Endothelial cell of umbilical vein (primary cell): ENCODE results near the gene AHI1. TPM values are rescaled to one million over a fixed set of nuclear protein-coding genes. Genes with fewer than 3 reads are reported as not detected.

Experiments
- BruUV-seq: library from RNA; stranded (reverse); fragments of 400-500 nt; replicated peaks from 2 replicates; lab custom pipeline; 2021; lab: Mats Ljungman, UMichigan
- CTCF ChIA-PET: fragments of 300-600, 350-600 bp; sonication (Branson Sonifier 250); formaldehyde crosslinking; loops from one replicate; lab custom pipeline; 2021; ENCODE audit warnings: antibody characterized with exemption, inconsistent platforms; lab: Charles Lee
- POLR2A ChIA-PET: fragments of 300-600, 350-600 bp; sonication (Branson Sonifier 250); formaldehyde crosslinking; loops from one replicate; lab custom pipeline; 2021; ENCODE audit warnings: antibody characterized with exemption, inconsistent platforms; lab: Charles Lee
- DNase-seq: peaks from one replicate; pipeline ENCODE4 v3.0.0-alpha.2; 2011; ENCODE audit warnings: low read depth, low spot score
- FAIRE-seq: peaks from 2 replicates; lab custom pipeline; 2011; peaks lifted over from hg19 to GRCh38; lab: Jason Lieb, UNC
- H2AFZ ChIP-seq: 2 replicates; pipeline ENCODE4 v1.6.0; 2012; ENCODE audit warnings: low read depth, low read length, control low read depth, inconsistent platforms
- H3K27ac ChIP-seq: 2 replicates; pipeline ENCODE4 v1.5.1; 2011; ENCODE audit warnings: low read depth, mild to moderate bottlenecking, control low read depth, low read length, moderate library complexity; ENCODE audit not compliant: insufficient read depth
- H3K27me3 ChIP-seq, 2 experiments: 2 replicates each; pipeline versions ENCODE4 v1.6.0 to v1.6.1; 2011; ENCODE audit warnings: low read length in 2 of 2, mixed read lengths in 1 of 2; ENCODE audit not compliant: control insufficient read depth in 2 of 2, insufficient read depth in 2 of 2
- H3K36me3 ChIP-seq, 2 experiments: 2 replicates in 1 of 2; 3 replicates in 1 of 2; pipeline ENCODE4 v1.5.1; 2011; ENCODE audit warnings: low read length in 2 of 2, mild to moderate bottlenecking in 1 of 2, moderate library complexity in 1 of 2; ENCODE audit not compliant: control insufficient read depth in 2 of 2, insufficient read depth in 2 of 2; ENCODE audit errors: extremely low read depth in 1 of 2
- H3K4me1 ChIP-seq: 3 replicates; pipeline ENCODE4 v1.5.1; 2011; ENCODE audit warnings: mild to moderate bottlenecking, low read length; ENCODE audit not compliant: control insufficient read depth, insufficient read depth; ENCODE audit errors: extremely low read depth
- H3K4me2 ChIP-seq: 2 replicates; pipeline ENCODE4 v1.6.1; 2011; ENCODE audit warnings: low read length, control low read depth, mixed read lengths; ENCODE audit not compliant: insufficient read depth
- H3K4me3 ChIP-seq, 3 experiments: fragments of 200-600 bp in 1 of 3; sonication (generic), shearing (Covaris generic) in 1 of 3; replicated peaks in 1 of 3; 2 replicates each; pipeline ENCODE4 v1.5.1; 2011 to 2016; ENCODE audit warnings: control low read depth in 3 of 3, low read length in 3 of 3, mild to moderate bottlenecking in 2 of 3, inconsistent platforms in 1 of 3, low read depth in 1 of 3, moderate library complexity in 1 of 3; ENCODE audit not compliant: insufficient read depth in 1 of 3
- H3K79me2 ChIP-seq: 2 replicates; pipeline ENCODE4 v1.6.0; 2012; ENCODE audit warnings: low read length, inconsistent platforms; ENCODE audit not compliant: control insufficient read depth, insufficient read depth
- H3K9ac ChIP-seq: replicated peaks from 2 replicates; pipeline ENCODE3; 2011; ENCODE audit warnings: low read length, control low read depth; ENCODE audit not compliant: insufficient read depth; ENCODE audit errors: extremely low read depth
- H3K9me1 ChIP-seq: replicated peaks from 3 replicates; pipeline ENCODE4 v1.6.0; 2011; ENCODE audit warnings: mild to moderate bottlenecking, low read length; ENCODE audit not compliant: control insufficient read depth, insufficient read depth; ENCODE audit errors: extremely low read depth
- H3K9me3 ChIP-seq: replicated peaks from 2 replicates; pipeline ENCODE4 v1.5.1; 2012; ENCODE audit warnings: low read length, inconsistent platforms; ENCODE audit not compliant: control insufficient read depth, insufficient read depth
- H4K20me1 ChIP-seq: replicated peaks from 2 replicates; pipeline ENCODE3; 2011; ENCODE audit warnings: mild to moderate bottlenecking, low read length; ENCODE audit not compliant: control insufficient read depth, insufficient read depth; ENCODE audit errors: extremely low read depth
- EZH2 ChIP-seq: IDR thresholded peaks from 2 replicates; pipeline ENCODE4 v1.6.1; 2012; ENCODE audit warnings: borderline replicate concordance, low read depth, mild to moderate bottlenecking, moderate library complexity, low read length, inconsistent platforms; ENCODE audit not compliant: severe bottlenecking
- FOS ChIP-seq: IDR thresholded peaks from 2 replicates; pipeline ENCODE4 v1.6.1; 2011; ENCODE audit warnings: mild to moderate bottlenecking, low read length, moderate library complexity, borderline replicate concordance; ENCODE audit not compliant: insufficient read depth
- GATA2 ChIP-seq: IDR thresholded peaks from 2 replicates; pipeline ENCODE4 v1.7.0; 2011; ENCODE audit warnings: low read depth, mild to moderate bottlenecking, moderate library complexity, mixed read lengths, low read length; ENCODE audit not compliant: insufficient read length, insufficient read depth
- JUN ChIP-seq: IDR thresholded peaks from 2 replicates; pipeline ENCODE4 v1.6.1; 2011; ENCODE audit warnings: borderline replicate concordance, low read depth; ENCODE audit not compliant: insufficient read length, insufficient read depth
- MYC ChIP-seq: IDR thresholded peaks from one replicate; pipeline ENCODE4 v1.6.1; 2011; ENCODE audit warnings: mild to moderate bottlenecking, low read depth, low read length
- POLR2A ChIP-seq: IDR thresholded peaks from 2 replicates; pipeline ENCODE4 v1.6.1; 2012; ENCODE audit warnings: low read depth, mild to moderate bottlenecking, control low read depth, low read length
- POLR2AphosphoS5 ChIP-seq: IDR thresholded peaks from 2 replicates; pipeline ENCODE4 v1.6.1; 2012; ENCODE audit warnings: low read depth, mild to moderate bottlenecking, control low read depth, low read length, moderate library complexity; ENCODE audit not compliant: insufficient read depth
- dilution Hi-C: fragments of 300-500 bp; cut with MboI; formaldehyde crosslinking; loops from one replicate; pipeline ENCODE4 v1.15.0; 2019; ENCODE audit warnings: low sequenced_read_pairs; ENCODE audit not compliant: extremely low pct_ligation_motif_present
- intact Hi-C: fragments of 100-400 bp; cut with micrococcal nuclease; formaldehyde crosslinking; loops from one replicate; pipeline ENCODE4 v1.10.0; 2022
- polyA plus RNA-seq, 4 experiments: library from polyadenylated mRNA; depleted of rRNA in 3 of 4; stranded (reverse) in 3 of 4; unstranded in 1 of 4; fragments of >200 nt; gene quantifications; 2 replicates each; pipeline versions ENCODE4 v1.2.1 to v1.2.3, GENCODE V29; 2011 to 2012; ENCODE audit warnings: missing spikeins in 1 of 4
- total RNA-seq: library from RNA; stranded (reverse); gene quantifications from 2 replicates; pipeline ENCODE4 v1.2.3, GENCODE V29; 2021
- TF ChIP-seq, protein P1 (sequence below), 2 donors: IDR thresholded peaks; 1 replicate in 1 of 2; 2 replicates in 1 of 2; pipeline ENCODE4 v1.5.1; 2011; ENCODE audit warnings: low read length in 2 of 2, mild to moderate bottlenecking in 2 of 2, moderate library complexity in 2 of 2, control low read depth in 1 of 2, inconsistent platforms in 1 of 2, low read depth in 1 of 2; ENCODE audit not compliant: insufficient read depth in 1 of 2; ENCODE audit errors: extremely low read depth in 1 of 2
- TF ChIP-seq, protein P2 (sequence below): IDR thresholded peaks from 2 replicates; pipeline ENCODE4 v1.6.1; 2011; ENCODE audit not compliant: insufficient read depth, insufficient read length

The AHI1 gene
- total and polyA plus RNA-seq, 2 donors (not counting 3 experiments of a cell fraction or from before 2014, with no cell fraction given), result 5.1 to 20.7 TPM

DNA sequence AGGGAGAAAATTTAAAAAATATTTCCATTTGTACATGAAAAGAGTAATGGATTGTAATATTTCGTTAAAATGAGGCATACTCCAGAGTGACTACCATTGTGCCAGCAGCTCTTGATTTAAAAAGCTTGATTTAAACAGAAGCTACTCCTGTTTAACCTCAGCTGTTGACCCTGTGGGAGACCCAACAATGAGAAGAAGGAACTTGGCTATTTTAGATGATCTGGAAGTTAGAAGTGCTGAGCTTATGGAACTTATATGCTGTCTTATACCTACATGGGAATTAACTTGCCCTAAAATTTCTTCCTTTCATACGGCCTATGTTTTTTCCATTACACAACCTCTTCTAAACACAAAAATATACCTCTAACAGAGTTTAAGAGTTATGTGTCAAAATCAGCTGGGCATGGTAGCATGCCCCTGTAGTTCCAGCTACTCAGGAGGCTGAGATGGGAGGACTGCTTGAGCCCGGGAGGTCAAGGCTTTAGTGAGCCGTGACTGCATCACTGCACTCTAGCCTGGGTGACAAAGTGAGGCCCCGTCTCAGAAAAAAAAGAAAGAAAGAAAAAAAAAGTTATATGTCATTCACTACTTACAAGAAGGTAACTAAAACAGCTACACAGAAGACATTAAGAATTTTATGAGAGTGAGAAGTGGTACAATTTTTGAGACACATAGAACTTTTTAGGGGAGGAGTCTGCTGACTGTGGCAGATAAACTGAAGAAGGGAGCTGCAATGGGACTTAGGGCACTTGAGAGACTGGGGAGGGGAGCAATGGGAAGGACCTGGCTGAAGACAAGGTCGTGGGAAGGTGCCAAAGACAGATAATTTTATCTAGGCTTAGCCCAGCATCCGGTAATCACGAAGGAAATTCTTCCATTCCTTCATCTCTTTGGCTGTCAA lies 176.6 kb downstream of the AHI1 start:
- POLR2A ChIA-PET, result no interaction called here
- no peak overlapping the region for H3K27ac ChIP-seq

More for the DNA sequence above, 176.6 kb downstream of the AHI1 start:
- Histone ChIP-seq H2AFZ (no peak overlapping the region), H3K9ac (no peak overlapping the region), H4K20me1 (no peaks in the 10 kb centered on the region), H3K4me1 (no peaks in the 10 kb centered on the region), H3K9me1 (no peaks in the 10 kb centered on the region), H3K4me3 (no peak overlapping the region), H3K4me2 (no peak overlapping the region), H3K79me2 (no peaks in the 10 kb centered on the region), H3K27me3 (no peaks in the 10 kb centered on the region), H3K9me3 (no peaks in the 10 kb centered on the region), H3K36me3 (no peaks in the 10 kb centered on the region)
- no peak for FAIRE-seq
- CTCF ChIA-PET, result interaction anchor here (0.9 kb wide), 1 partner anchor 1258 kb away, joined by 3 read pairs; no protein-coding TSS in a partner anchor
- DNase-seq, result no peak
- intact Hi-C loops, result no loop called here
- TF ChIP-seq POLR2A (no peak), EZH2 (no peak), POLR2AphosphoS5 (no peak), JUN (no peak), MYC (no peak), GATA2 (no peak), FOS (no peak)
- TF ChIP-seq, protein P1, sequence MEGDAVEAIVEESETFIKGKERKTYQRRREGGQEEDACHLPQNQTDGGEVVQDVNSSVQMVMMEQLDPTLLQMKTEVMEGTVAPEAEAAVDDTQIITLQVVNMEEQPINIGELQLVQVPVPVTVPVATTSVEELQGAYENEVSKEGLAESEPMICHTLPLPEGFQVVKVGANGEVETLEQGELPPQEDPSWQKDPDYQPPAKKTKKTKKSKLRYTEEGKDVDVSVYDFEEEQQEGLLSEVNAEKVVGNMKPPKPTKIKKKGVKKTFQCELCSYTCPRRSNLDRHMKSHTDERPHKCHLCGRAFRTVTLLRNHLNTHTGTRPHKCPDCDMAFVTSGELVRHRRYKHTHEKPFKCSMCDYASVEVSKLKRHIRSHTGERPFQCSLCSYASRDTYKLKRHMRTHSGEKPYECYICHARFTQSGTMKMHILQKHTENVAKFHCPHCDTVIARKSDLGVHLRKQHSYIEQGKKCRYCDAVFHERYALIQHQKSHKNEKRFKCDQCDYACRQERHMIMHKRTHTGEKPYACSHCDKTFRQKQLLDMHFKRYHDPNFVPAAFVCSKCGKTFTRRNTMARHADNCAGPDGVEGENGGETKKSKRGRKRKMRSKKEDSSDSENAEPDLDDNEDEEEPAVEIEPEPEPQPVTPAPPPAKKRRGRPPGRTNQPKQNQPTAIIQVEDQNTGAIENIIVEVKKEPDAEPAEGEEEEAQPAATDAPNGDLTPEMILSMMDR (IDR thresholded peaks at IDR 0.05; ENCODE audit: extremely low read depth in 1 of 2, insufficient read depth in 1 of 2, low read depth in 1 of 2, low read length in 2 of 2), result no peak
- TF ChIP-seq, protein P2, sequence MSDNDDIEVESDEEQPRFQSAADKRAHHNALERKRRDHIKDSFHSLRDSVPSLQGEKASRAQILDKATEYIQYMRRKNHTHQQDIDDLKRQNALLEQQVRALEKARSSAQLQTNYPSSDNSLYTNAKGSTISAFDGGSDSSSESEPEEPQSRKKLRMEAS, result no peak
- no TSS peak for BruUV-seq
- dilution Hi-C loops, result no loop called here
